ENCODE results near the gene C5orf63.
"Not testable (repeated sequence)": the region's sequence is repeated elsewhere in the genome, so short reads cannot be mapped to it uniquely, and the experiment has no call there.

Gene C5orf63

DNA sequence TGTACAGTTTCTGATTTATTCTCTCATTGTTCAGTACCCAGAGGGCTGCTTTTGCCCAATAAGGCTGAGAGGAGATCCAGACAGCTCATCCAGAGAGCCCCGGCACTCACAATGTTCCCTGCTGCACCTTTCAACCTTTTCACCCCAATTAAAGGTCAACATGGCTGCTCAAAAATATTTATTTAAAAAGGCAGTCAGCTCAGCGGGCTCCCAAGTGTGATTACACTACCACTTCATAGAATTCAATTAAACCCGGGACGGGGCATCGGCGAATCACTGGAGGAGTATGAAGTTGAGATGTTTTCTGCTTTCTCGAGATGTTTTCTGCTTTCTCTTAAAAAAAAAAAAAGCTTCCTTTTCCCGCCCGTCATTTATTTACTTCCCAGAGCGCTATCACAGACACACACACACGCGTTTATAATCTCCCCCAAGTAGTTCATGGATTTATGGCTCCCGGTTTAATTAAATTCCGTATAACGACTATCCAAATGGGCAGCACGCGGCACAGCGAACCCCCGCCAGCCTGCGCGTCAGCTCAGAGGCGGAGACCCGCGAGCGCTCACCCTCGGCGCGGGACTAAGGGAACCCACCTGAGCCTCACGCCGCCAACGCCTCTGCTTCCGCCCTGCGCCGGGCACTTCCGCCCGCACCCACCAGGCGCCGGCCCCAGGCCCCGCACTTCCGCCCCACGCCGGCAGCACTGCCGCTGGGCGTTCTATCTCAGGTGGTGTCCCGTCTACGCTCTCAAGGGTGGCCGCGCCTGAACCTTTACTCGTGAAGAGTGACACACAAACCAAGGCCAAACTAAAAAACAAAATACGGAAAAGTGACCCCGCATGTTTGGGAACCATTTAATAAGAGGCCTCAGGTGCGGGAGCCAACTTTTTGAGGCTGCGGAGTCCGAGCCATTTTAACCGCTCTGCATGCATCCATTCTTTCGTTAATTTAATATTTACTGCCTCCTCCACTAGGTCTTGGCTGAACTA is at the start of gene C5orf63:
C5orf63 (minus strand) TSS at position 642 of the 986 bp plus-strand sequence. CDS start 14,507 bp downstream, outside the sequence.
- peak; percentile 71 for DNase-seq

DNA sequence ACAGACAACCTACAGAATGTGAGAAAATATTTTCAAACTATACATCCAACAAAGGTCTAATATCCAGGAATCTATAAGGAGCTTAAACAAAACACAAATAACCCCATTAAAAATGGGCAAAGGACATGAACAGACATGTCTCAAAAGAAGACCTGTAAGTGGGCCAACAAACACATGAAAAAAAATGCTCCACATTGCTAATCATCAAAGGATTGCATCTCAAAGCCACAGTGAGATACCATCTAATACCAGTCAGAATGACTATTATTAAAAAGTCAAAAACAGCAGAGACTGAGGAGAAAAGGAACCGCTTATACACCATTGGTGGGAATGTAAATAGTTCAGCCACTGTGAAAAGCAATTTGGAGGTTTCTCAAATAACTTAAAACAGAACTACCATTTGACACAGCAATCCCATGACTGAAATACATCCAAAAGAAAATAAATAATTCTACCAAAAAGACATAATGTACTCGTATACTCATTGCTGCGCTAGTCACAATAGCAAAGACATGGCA is 39.1 kb upstream of the C5orf63 start:
- no peak for DNase-seq

- no peak for DNase-seq
Measured at GRCh38 chr5:127111112-127111511, 37.8 kb upstream of the C5orf63 start.

DNA sequence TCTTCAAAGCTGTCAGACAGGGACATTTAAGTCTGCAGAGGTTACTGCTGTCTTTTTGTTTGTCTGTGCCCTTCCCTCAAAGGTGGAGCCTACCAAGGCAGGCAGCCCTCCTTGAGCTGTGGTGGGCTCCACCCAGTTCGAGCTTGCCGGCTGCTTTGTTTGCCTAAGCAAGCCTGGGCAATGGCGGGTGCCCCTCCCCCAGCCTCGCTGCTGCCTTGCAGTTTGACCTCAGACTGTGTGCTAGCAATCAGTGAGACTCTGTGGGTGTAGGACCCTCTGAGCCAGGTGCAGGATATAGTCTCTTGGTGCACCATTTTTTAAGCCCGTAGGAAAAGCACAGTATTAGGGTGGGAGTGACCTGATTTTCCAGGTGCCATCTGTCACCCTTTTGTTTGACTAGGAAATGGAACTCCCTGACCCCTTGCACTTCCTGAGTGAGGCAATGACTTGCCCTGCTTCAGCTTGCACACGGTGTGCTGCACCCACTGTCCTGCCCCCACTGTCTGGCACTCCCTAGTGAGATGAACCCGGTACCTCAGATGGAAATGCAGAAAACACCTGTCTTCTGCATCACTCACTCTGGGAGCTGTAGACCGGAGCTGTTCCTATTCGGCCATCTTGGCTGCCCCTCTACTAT is 35.4 kb upstream of the C5orf63 start:
- not testable (repeated sequence) for DNase-seq

- DNase-seq = no peak
Measured at GRCh38 chr5:127101935-127102334, 28.6 kb upstream of the C5orf63 start.

DNA sequence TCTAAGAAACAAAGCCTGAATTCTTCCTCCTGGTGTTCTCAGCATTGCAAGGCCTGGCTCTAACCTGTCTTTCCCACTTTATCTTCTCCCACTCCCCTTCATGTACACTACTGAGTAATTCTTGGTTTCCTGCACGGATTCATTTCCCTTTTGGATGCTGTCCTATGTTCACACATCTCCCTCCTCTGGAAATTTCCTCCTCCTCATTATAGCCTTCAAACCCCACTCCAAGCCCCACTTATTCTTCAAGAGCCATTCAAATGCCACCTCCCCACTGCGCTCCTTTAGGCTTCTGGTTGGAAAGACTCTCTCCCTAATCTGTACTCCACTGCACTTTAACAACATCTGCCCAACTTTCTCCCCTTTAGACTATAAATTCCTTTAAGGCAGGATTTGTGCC is 28.2 kb upstream of the C5orf63 start:
- peak; percentile 33 for DNase-seq

DNA sequence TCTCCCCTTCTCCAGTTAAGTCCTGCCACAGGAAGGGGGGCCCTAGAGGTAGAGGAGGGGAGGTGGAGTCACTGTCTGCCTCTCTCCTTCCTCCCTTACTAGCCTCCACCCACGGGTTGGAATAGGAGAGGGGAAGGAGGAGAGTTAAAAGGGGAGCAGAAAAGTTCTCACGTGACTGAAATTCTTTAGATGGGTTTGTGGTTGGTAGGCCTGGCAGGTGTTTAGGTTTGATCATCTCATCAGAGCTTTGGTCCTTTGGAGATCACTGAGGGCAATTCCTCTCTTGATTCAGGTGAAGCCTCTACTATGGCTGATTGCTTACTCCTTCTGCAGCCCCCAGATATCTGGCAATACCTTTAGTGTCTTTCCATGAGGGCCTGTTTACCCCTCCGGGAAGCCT is 24.9 kb upstream of the C5orf63 start:
- no peak for DNase-seq

- DNase-seq = no peak
Measured at GRCh38 chr5:127097278-127097677, 24.0 kb upstream of the C5orf63 start.

DNA sequence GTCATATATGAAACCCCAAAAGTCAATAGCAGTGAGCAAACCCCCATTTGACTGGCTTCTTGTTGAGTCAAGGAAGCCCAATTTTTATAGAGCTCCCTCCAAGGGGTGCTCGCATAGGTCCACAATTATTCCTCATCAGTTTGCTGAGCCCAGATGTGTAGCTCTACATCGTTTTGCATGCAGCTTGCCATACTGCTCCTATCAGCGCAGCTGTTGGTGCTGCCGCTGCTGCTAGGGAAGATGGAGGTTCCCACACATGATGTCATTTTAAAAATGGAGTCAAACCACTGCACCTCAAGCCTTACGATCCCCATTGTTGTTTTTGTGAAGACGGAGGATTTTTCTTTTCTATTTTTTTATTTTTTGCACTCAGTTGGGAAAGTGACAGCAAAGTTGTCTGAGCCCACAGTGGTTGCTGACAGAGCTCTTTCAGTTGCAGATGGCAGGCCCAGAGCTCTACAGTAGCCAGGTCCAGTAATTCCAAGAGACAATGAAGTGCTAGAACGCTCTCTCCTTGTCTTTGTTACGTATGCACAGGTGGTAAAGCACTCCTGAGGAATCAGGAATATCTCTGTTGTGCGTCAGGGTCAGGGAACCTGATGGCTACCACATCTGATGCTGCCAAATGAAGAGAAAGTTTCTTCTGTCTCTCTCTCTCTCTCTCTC is 23.2 kb upstream of the C5orf63 start:
- no peak for DNase-seq

- DNase-seq = no peak
Measured at GRCh38 chr5:127094161-127094814, 21.0 kb upstream of the C5orf63 start.

DNA sequence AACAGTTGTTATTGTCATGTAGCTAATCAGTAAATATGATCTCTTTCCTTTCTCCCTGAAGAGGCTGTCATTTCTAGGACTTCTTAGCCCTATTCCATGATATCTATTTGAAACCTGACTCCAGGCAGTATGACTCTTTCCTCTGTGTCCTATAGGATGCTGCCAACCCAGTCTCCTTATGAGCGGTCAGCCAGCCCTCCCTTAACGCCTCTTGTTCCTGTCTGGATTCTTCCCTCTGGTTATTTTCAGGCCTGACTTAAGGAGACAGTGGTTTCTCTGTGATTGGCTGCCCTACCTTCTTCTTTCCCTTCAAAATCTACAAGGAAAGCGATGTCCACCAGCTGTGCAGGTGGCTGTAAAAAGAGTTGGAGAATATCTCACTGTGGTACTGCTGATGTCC is 19.4 kb upstream of the C5orf63 start:
- DNase-seq = no peak

GRCh38 chr5:127089191-127089590 is 15.9 kb upstream of the C5orf63 start:
- DNase-seq = no peak

GRCh38 chr5:127088251-127088650 is 14.9 kb upstream of the C5orf63 start:
- DNase-seq = no peak

- DNase-seq = no peak
Measured at GRCh38 chr5:127086589-127086988, 13.3 kb upstream of the C5orf63 start.

DNA sequence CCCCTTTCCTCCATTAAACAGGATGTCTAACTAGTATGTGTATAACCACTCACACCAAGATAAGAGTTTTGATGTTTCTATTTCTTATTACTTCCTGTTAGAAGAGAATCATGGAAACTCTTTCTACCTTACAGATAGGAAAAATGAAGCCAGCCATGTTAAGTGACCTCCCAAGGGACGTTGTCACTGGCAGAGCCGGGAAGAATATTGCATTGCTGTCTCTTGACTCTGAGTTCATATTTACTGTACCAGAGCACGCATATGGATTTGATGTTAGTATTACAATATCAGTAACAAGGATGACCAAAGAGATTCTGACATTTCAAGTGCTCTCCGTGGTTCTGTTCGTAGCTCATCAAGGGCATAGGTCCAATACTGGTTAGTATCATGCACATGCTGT is 12.5 kb upstream of the C5orf63 start:
- no peak for DNase-seq

DNA sequence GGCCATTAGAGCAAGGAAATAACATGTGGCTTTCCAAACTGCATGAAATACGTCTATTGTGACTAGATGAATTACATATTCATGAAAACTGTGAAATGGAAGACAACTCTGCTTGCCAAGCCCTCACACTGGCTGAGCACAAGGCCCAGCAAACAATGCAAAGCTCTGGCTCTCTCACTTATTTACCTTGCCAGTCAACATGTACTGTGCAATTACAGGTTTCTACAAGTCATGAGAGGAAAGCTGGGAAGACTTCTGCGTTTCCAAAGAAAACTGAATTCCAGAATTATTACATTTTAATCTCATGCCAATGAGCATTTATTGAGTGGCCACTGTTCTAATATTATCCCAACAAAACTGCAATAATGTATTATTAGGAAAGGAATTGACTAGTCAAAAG is 12.1 kb upstream of the C5orf63 start:
- DNase-seq = no peak

- DNase-seq = no peak
Measured at GRCh38 chr5:127084656-127085055, 11.4 kb upstream of the C5orf63 start.

GRCh38 chr5:127083711-127084110 is 10.4 kb upstream of the C5orf63 start:
- no peak for DNase-seq

GRCh38 chr5:127079994-127080491 is 6.7 kb upstream of the C5orf63 start:
- no peak for DNase-seq

DNA sequence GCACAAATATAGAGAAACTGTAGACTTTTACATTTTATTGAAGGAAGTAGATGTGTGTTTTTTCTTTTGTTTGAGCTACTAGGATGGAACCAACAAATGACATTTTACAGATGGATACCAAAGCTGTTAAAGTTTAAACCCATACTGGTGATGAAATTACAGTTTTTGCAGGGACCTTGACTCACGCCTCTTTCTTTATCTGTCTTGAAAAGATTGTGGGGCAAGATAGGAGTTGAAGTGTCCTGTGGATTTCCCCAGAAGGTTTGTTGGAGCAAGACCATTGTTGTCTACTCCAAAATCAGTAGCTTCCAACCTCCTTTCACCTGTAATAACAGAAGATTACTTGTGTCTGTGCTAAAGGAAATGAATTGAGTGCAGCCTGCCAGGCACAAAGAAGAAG is 4.1 kb upstream of the C5orf63 start:
- DNase-seq = no peak

GRCh38 chr5:127076315-127077129 is 3.2 kb upstream of the C5orf63 start:
- no peak for DNase-seq

GRCh38 chr5:127074466-127074865 is 1.2 kb upstream of the C5orf63 start:
- no peak for DNase-seq

Measured in NCI-H1092 treated with DMSO at 0.1 percent for 48 hours (cell line).